Endothelial cell of umbilical vein (primary cell): ENCODE data around the gene MVB12B. TPM values are rescaled to one million over a fixed set of nuclear protein-coding genes. Genes with fewer than 3 reads are reported as not detected.

ENCODE experiments used
- BruUV-seq: library from RNA; stranded (reverse); fragments of 400-500 nt; replicated peaks from 2 replicates; lab custom pipeline; 2021; lab: Mats Ljungman, UMichigan
- CTCF ChIA-PET: fragments of 300-600, 350-600 bp; sonication (Branson Sonifier 250); formaldehyde crosslinking; loops from one replicate; lab custom pipeline; 2021; ENCODE audit warnings: antibody characterized with exemption, inconsistent platforms; lab: Charles Lee
- POLR2A ChIA-PET: fragments of 300-600, 350-600 bp; sonication (Branson Sonifier 250); formaldehyde crosslinking; loops from one replicate; lab custom pipeline; 2021; ENCODE audit warnings: antibody characterized with exemption, inconsistent platforms; lab: Charles Lee
- DNase-seq: peaks from one replicate; pipeline ENCODE4 v3.0.0-alpha.2; 2011; ENCODE audit warnings: low read depth, low spot score
- FAIRE-seq: peaks from 2 replicates; lab custom pipeline; 2011; peaks lifted over from hg19 to GRCh38; lab: Jason Lieb, UNC
- H2AFZ ChIP-seq: 2 replicates; pipeline ENCODE4 v1.6.0; 2012; ENCODE audit warnings: low read depth, low read length, control low read depth, inconsistent platforms
- H3K27ac ChIP-seq: 2 replicates; pipeline ENCODE4 v1.5.1; 2011; ENCODE audit warnings: low read depth, mild to moderate bottlenecking, control low read depth, low read length, moderate library complexity; ENCODE audit not compliant: insufficient read depth
- H3K27me3 ChIP-seq, 2 experiments: 2 replicates each; pipeline versions ENCODE4 v1.6.0 to v1.6.1; 2011; ENCODE audit warnings: low read length in 2 of 2, mixed read lengths in 1 of 2; ENCODE audit not compliant: control insufficient read depth in 2 of 2, insufficient read depth in 2 of 2
- H3K36me3 ChIP-seq, 2 experiments: 2 replicates in 1 of 2; 3 replicates in 1 of 2; pipeline ENCODE4 v1.5.1; 2011; ENCODE audit warnings: low read length in 2 of 2, mild to moderate bottlenecking in 1 of 2, moderate library complexity in 1 of 2; ENCODE audit not compliant: control insufficient read depth in 2 of 2, insufficient read depth in 2 of 2; ENCODE audit errors: extremely low read depth in 1 of 2
- H3K4me1 ChIP-seq: 3 replicates; pipeline ENCODE4 v1.5.1; 2011; ENCODE audit warnings: mild to moderate bottlenecking, low read length; ENCODE audit not compliant: control insufficient read depth, insufficient read depth; ENCODE audit errors: extremely low read depth
- H3K4me2 ChIP-seq: 2 replicates; pipeline ENCODE4 v1.6.1; 2011; ENCODE audit warnings: low read length, control low read depth, mixed read lengths; ENCODE audit not compliant: insufficient read depth
- H3K4me3 ChIP-seq, 3 experiments: fragments of 200-600 bp in 1 of 3; sonication (generic), shearing (Covaris generic) in 1 of 3; replicated peaks in 1 of 3; 2 replicates each; pipeline ENCODE4 v1.5.1; 2011 to 2016; ENCODE audit warnings: control low read depth in 3 of 3, low read length in 3 of 3, mild to moderate bottlenecking in 2 of 3, inconsistent platforms in 1 of 3, low read depth in 1 of 3, moderate library complexity in 1 of 3; ENCODE audit not compliant: insufficient read depth in 1 of 3
- H3K79me2 ChIP-seq: 2 replicates; pipeline ENCODE4 v1.6.0; 2012; ENCODE audit warnings: low read length, inconsistent platforms; ENCODE audit not compliant: control insufficient read depth, insufficient read depth
- H3K9ac ChIP-seq: replicated peaks from 2 replicates; pipeline ENCODE3; 2011; ENCODE audit warnings: low read length, control low read depth; ENCODE audit not compliant: insufficient read depth; ENCODE audit errors: extremely low read depth
- H3K9me1 ChIP-seq: replicated peaks from 3 replicates; pipeline ENCODE4 v1.6.0; 2011; ENCODE audit warnings: mild to moderate bottlenecking, low read length; ENCODE audit not compliant: control insufficient read depth, insufficient read depth; ENCODE audit errors: extremely low read depth
- H3K9me3 ChIP-seq: replicated peaks from 2 replicates; pipeline ENCODE4 v1.5.1; 2012; ENCODE audit warnings: low read length, inconsistent platforms; ENCODE audit not compliant: control insufficient read depth, insufficient read depth
- H4K20me1 ChIP-seq: replicated peaks from 2 replicates; pipeline ENCODE3; 2011; ENCODE audit warnings: mild to moderate bottlenecking, low read length; ENCODE audit not compliant: control insufficient read depth, insufficient read depth; ENCODE audit errors: extremely low read depth
- CTCF ChIP-seq, 2 donors: IDR thresholded peaks; 1 replicate in 1 of 2; 2 replicates in 1 of 2; pipeline ENCODE4 v1.5.1; 2011; ENCODE audit warnings: low read length in 2 of 2, mild to moderate bottlenecking in 2 of 2, moderate library complexity in 2 of 2, control low read depth in 1 of 2, inconsistent platforms in 1 of 2, low read depth in 1 of 2; ENCODE audit not compliant: insufficient read depth in 1 of 2; ENCODE audit errors: extremely low read depth in 1 of 2
- EZH2 ChIP-seq: IDR thresholded peaks from 2 replicates; pipeline ENCODE4 v1.6.1; 2012; ENCODE audit warnings: borderline replicate concordance, low read depth, mild to moderate bottlenecking, moderate library complexity, low read length, inconsistent platforms; ENCODE audit not compliant: severe bottlenecking
- FOS ChIP-seq: IDR thresholded peaks from 2 replicates; pipeline ENCODE4 v1.6.1; 2011; ENCODE audit warnings: mild to moderate bottlenecking, low read length, moderate library complexity, borderline replicate concordance; ENCODE audit not compliant: insufficient read depth
- GATA2 ChIP-seq: IDR thresholded peaks from 2 replicates; pipeline ENCODE4 v1.7.0; 2011; ENCODE audit warnings: low read depth, mild to moderate bottlenecking, moderate library complexity, mixed read lengths, low read length; ENCODE audit not compliant: insufficient read length, insufficient read depth
- JUN ChIP-seq: IDR thresholded peaks from 2 replicates; pipeline ENCODE4 v1.6.1; 2011; ENCODE audit warnings: borderline replicate concordance, low read depth; ENCODE audit not compliant: insufficient read length, insufficient read depth
- MAX ChIP-seq: IDR thresholded peaks from 2 replicates; pipeline ENCODE4 v1.6.1; 2011; ENCODE audit not compliant: insufficient read depth, insufficient read length
- MYC ChIP-seq: IDR thresholded peaks from one replicate; pipeline ENCODE4 v1.6.1; 2011; ENCODE audit warnings: mild to moderate bottlenecking, low read depth, low read length
- POLR2A ChIP-seq: IDR thresholded peaks from 2 replicates; pipeline ENCODE4 v1.6.1; 2012; ENCODE audit warnings: low read depth, mild to moderate bottlenecking, control low read depth, low read length
- POLR2AphosphoS5 ChIP-seq: IDR thresholded peaks from 2 replicates; pipeline ENCODE4 v1.6.1; 2012; ENCODE audit warnings: low read depth, mild to moderate bottlenecking, control low read depth, low read length, moderate library complexity; ENCODE audit not compliant: insufficient read depth
- dilution Hi-C: fragments of 300-500 bp; cut with MboI; formaldehyde crosslinking; loops from one replicate; pipeline ENCODE4 v1.15.0; 2019; ENCODE audit warnings: low sequenced_read_pairs; ENCODE audit not compliant: extremely low pct_ligation_motif_present
- intact Hi-C: fragments of 100-400 bp; cut with micrococcal nuclease; formaldehyde crosslinking; loops from one replicate; pipeline ENCODE4 v1.10.0; 2022
- polyA plus RNA-seq, 4 experiments: library from polyadenylated mRNA; depleted of rRNA in 3 of 4; stranded (reverse) in 3 of 4; unstranded in 1 of 4; fragments of >200 nt; gene quantifications; 2 replicates each; pipeline versions ENCODE4 v1.2.1 to v1.2.3, GENCODE V29; 2011 to 2012; ENCODE audit warnings: missing spikeins in 1 of 4
- total RNA-seq: library from RNA; stranded (reverse); gene quantifications from 2 replicates; pipeline ENCODE4 v1.2.3, GENCODE V29; 2021

The MVB12B gene
- total and polyA plus RNA-seq, 2 donors (not counting 3 experiments of a cell fraction or from before 2014, with no cell fraction given), result 6.6 to 17.3 TPM

GRCh38 chr9:126299706-126300276, 26.8 kb upstream of the MVB12B start:
- ChIA-PET POLR2A (no interaction called here), CTCF (interaction anchor here (1.5 to 4.9 kb wide), 3 partner anchors 99 to 892 kb away, joined by 6 to 45 read pairs (median 15); no protein-coding TSS in a partner anchor)
- H3K4me2 ChIP-seq, result no peak overlapping the region
- FAIRE-seq (no peak), DNase-seq (no peak)
- H3K27me3 ChIP-seq, result peaks cover 0 to 4% of the 10 kb centered on the region in 2 experiments
- no peaks in the 10 kb centered on the region for H3K36me3 ChIP-seq
- BruUV-seq, result no TSS peak
- H4K20me1 ChIP-seq, result no peaks in the 10 kb centered on the region
- no peaks in the 10 kb centered on the region for H3K9me3 ChIP-seq
- no peak overlapping the region for H2AFZ ChIP-seq
- no peaks in the 10 kb centered on the region for H3K79me2 ChIP-seq
- intact Hi-C loops, result no loop called here
- H3K4me3 ChIP-seq, result no peak overlapping the region
- no peak overlapping the region for H3K9ac ChIP-seq
- no peak overlapping the region for H3K27ac ChIP-seq
- TF ChIP-seq FOS, result no peak
- no peak for TF ChIP-seq POLR2AphosphoS5
- no peak for TF ChIP-seq GATA2
- TF ChIP-seq JUN, result no peak
- TF ChIP-seq CTCF (IDR thresholded peaks at IDR 0.05; ENCODE audit: extremely low read depth in 1 of 2, insufficient read depth in 1 of 2, low read depth in 1 of 2, low read length in 2 of 2), result no peak
- TF ChIP-seq MAX, result no peak
- TF ChIP-seq POLR2A, result no peak
- no peak for TF ChIP-seq EZH2
- TF ChIP-seq MYC, result no peak
- H3K9me1 ChIP-seq, result no peaks in the 10 kb centered on the region
- H3K4me1 ChIP-seq, result no peaks in the 10 kb centered on the region
- dilution Hi-C loops, result no loop called here
